ENCODE results near the gene BEND6. TPM values are rescaled to one million over a fixed set of nuclear protein-coding genes. Genes with fewer than 3 reads are reported as not detected.

The BEND6 gene
- total and polyA plus RNA-seq, 2 of the 8 experiments (the other 6 are each of a cell fraction or from before 2014, with no cell fraction given): 0.71 to 2.1 TPM

- Histone ChIP-seq H3K27me3 (replicated peaks in 1 of 4; ENCODE audit: control insufficient read depth in 3 of 4, extremely low read depth in 1 of 4, insufficient read depth in 3 of 4, low read length in 3 of 4) (no peaks in the 10 kb centered on the region), H2BK120ac (replicated peaks; ENCODE audit: low read depth, low read length) (no peak overlapping the region), H3K9me3 (ENCODE audit: insufficient read depth in 2 of 2, low read depth in 1 of 2, low read length in 1 of 2) (no peaks in the 10 kb centered on the region), H3K79me1 (ENCODE audit: low read depth, low read length) (no peaks in the 10 kb centered on the region), H2BK15ac (ENCODE audit: low read length) (no peak overlapping the region), H4K5ac (ENCODE audit: insufficient read length, low read depth, low read length) (no peak overlapping the region), H2BK12ac (ENCODE audit: low read depth, low read length) (no peak overlapping the region), H2BK20ac (ENCODE audit: low read length) (no peak overlapping the region), H3K4ac (replicated peaks; ENCODE audit: insufficient read length, low read depth, low read length) (no peak overlapping the region), H3K56ac (replicated peaks; ENCODE audit: insufficient read length, low read depth, low read length) (no peak overlapping the region), H3K4me3 (ENCODE audit: extremely low read depth in 1 of 4, insufficient read depth in 2 of 4, low read depth in 3 of 4, low read length in 4 of 4) (no peak overlapping the region), H3K18ac (ENCODE audit: extremely low read depth, low read length) (no peak overlapping the region), H3K9ac (replicated peaks in 1 of 4; ENCODE audit: extremely low read depth in 1 of 4, low read depth in 3 of 4, low read length in 3 of 4) (no peak overlapping the region), H3K36me3 (ENCODE audit: control insufficient read depth in 2 of 4, insufficient read depth in 4 of 4, low read length in 3 of 4) (no peaks in the 10 kb centered on the region), H3K23me2 (ENCODE audit: low read depth, low read length) (no peaks in the 10 kb centered on the region), H4K20me1 (replicated peaks in 1 of 2; ENCODE audit: control insufficient read depth in 1 of 2, insufficient read depth in 2 of 2, low read length in 2 of 2) (no peaks in the 10 kb centered on the region), H3K23ac (ENCODE audit: insufficient read length) (no peak overlapping the region), H2AFZ (ENCODE audit: low read length) (no peak overlapping the region), H3K79me2 (ENCODE audit: control insufficient read depth in 1 of 2, insufficient read depth in 2 of 2, low read length in 2 of 2) (no peaks in the 10 kb centered on the region), H3K27ac (ENCODE audit: low read depth, low read length) (no peak overlapping the region), H3K4me1 (replicated peaks in 1 of 4; ENCODE audit: control insufficient read depth in 3 of 4, insufficient read depth in 4 of 4, low read length in 3 of 4) (peaks cover 0 to 6% (median 1%) of the 10 kb centered on the region in 4 experiments; a peak in 2 of 7 replicates), H3K14ac (ENCODE audit: insufficient read length) (no peak overlapping the region), H2AK5ac (ENCODE audit: low read depth, low read length) (no peak overlapping the region), H4K91ac (replicated peaks; ENCODE audit: insufficient read length, low read length) (no peak overlapping the region), H4K8ac (ENCODE audit: extremely low read depth, insufficient read depth, low read length) (no peak overlapping the region), H3K4me2 (ENCODE audit: insufficient read depth in 1 of 2, low read depth in 2 of 2, low read length in 2 of 2) (no peak overlapping the region), H2BK5ac (ENCODE audit: low read depth, low read length) (no peak overlapping the region)
- TF ChIP-seq ATF3 (IDR thresholded peaks at IDR 0.05; ENCODE audit: insufficient read depth, low read depth, low read length) (no peak), RNF2 (IDR thresholded peaks at IDR 0.05; ENCODE audit: borderline replicate concordance, low read depth, low read length, missing control alignments, poor library complexity, severe bottlenecking) (no peak), TCF12 (IDR thresholded peaks at IDR 0.05; ENCODE audit: low read depth, low read length) (no peak)
- CTCF ChIA-PET (ENCODE audit: partially characterized antibody): interaction anchor here (0.8 to 4.8 kb wide), 3 partner anchors 13 to 110 kb away, joined by 3 to 21 read pairs (median 3); no protein-coding TSS in a partner anchor
- DNase-seq (ENCODE audit: low read depth in 1 of 2, low spot score in 2 of 2) (no peak), FAIRE-seq (no peak)
- WGBS, 2 experiments (ENCODE audit: extremely low coverage in 1 of 2, insufficient coverage in 1 of 2, insufficient read length in 1 of 2, insufficient replicate concordance in 2 of 2, low coverage in 1 of 2, low lambda C conversion rate in 2 of 2, missing lambda C conversion rate in 1 of 2): 92% methylated on average over 3 of the region's 3 CpGs; no CpG with 5 or more reads in 1 of the 2 experiments
- POLR2A ChIA-PET (ENCODE audit: partially characterized antibody): no interaction called here
These were observed 62.2 kb downstream of the BEND6 start for GRCh38 chr6:57017069-57017468.
